Testis (tissue), 3 donors: ENCODE measurements around the gene SLC1A1. TPM values are rescaled to one million over a fixed set of nuclear protein-coding genes. Genes with fewer than 3 reads are reported as not detected.

Source experiments
- DNase-seq: peaks from one replicate; pipeline ENCODE4 v3.0.0-alpha.2; 2019
- H3K27ac ChIP-seq, 2 donors: fragments of 200-600 bp; sonication (generic); one replicate each; pipeline ENCODE4 v1.5.1; 2019
- H3K27me3 ChIP-seq: fragments of 200-600 bp; sonication (generic); one replicate; pipeline ENCODE4 v1.5.1; 2019
- H3K36me3 ChIP-seq: fragments of 200-600 bp; sonication (generic); one replicate; pipeline ENCODE4 v1.5.1; 2017; ENCODE audit warnings: low read depth; ENCODE audit errors: missing control alignments
- H3K4me1 ChIP-seq: fragments of 200-600 bp; sonication (generic); one replicate; pipeline ENCODE4 v1.5.1; 2019
- H3K4me3 ChIP-seq, 2 donors: fragments of 200-600 bp; sonication (generic); one replicate each; pipeline ENCODE4 v1.5.1; 2017 to 2019
- H3K9me3 ChIP-seq: fragments of 200-600 bp; sonication (generic); one replicate; pipeline ENCODE4 v1.5.1; 2017
- CTCF ChIP-seq, 3 experiments: fragments of 450-650 bp in 2 of 3; fragments of 200-600 bp in 1 of 3; sonication (generic) in 1 of 3; IDR thresholded peaks; one replicate each; pipeline ENCODE4 v1.5.1; 2016 to 2019; ENCODE audit warnings: antibody characterized with exemption in 3 of 3, mild to moderate bottlenecking in 2 of 3, moderate library complexity in 1 of 3
- POLR2A ChIP-seq: fragments of 450-650 bp; IDR thresholded peaks from one replicate; pipeline ENCODE4 v1.6.1; 2017; ENCODE audit warnings: antibody characterized with exemption, mild to moderate bottlenecking, moderate library complexity
- WGBS, 2 donors: methylation state at CpG; one replicate each; pipeline ENCODE4 v1.1.5; 2018; 5-methylcytosine and 5-hydroxymethylcytosine counted together
- intact Hi-C: fragments of 100-400 bp; cut with DNase I; formaldehyde crosslinking; loops from one replicate; pipeline ENCODE4 v1.15.1; 2023; ENCODE audit warnings: low total_unique reads
- polyA plus RNA-seq: library from polyadenylated mRNA; stranded (reverse); fragments of 350-450 nt; fragmentation: Illumina TruSeq; extraction: RNeasy Lipid Tissue Mini Kit (QIAGEN cat#74804); gene quantifications from one replicate; pipeline ENCODE4 v1.2.3, GENCODE V29; 2014; ENCODE audit warnings: low read depth, low replicate concordance; ENCODE audit not compliant: insufficient read depth
- total RNA-seq, 2 donors: library from RNA; depleted of rRNA; stranded (reverse); fragments of >200 nt; gene quantifications; one replicate each; pipeline ENCODE4 v1.2.3, GENCODE V29; 2016

SLC1A1 gene
- total and polyA plus RNA-seq, 3 donors from 2014 or later: 0.63 to 1.2 (median 1.1) TPM

- intact Hi-C loops: no loop called here
- WGBS, 2 donors: 80 to 96% methylated on average over 2 of the region's 2 CpGs
- no peak overlapping the region for H3K27ac ChIP-seq
These were observed 6.2 kb downstream of the SLC1A1 start for GRCh38 chr9:4496497-4496896.

GRCh38 chr9:4497395-4497794, 7.1 kb downstream of the SLC1A1 start:
- WGBS, 2 donors: 0 to 17% methylated on average over 1 of the region's 1 CpG
- DNase-seq: no peak
- H3K27ac ChIP-seq: no peak overlapping the region
- H3K27me3 ChIP-seq: no peaks in the 10 kb centered on the region
- TF ChIP-seq POLR2A: no peak
- TF ChIP-seq CTCF (IDR thresholded peaks at IDR 0.05): no peak
- intact Hi-C loops: no loop called here
- H3K36me3 ChIP-seq: no peaks in the 10 kb centered on the region
- no peaks in the 10 kb centered on the region for H3K9me3 ChIP-seq
- no peak overlapping the region for H3K4me3 ChIP-seq
- no peaks in the 10 kb centered on the region for H3K4me1 ChIP-seq

More at GRCh38 chr9:4496497-4496896, 6.2 kb downstream of the SLC1A1 start:
- Histone ChIP-seq H3K27me3 (no peaks in the 10 kb centered on the region), H3K4me1 (no peaks in the 10 kb centered on the region), H3K4me3 (no peak overlapping the region), H3K36me3 (no peaks in the 10 kb centered on the region), H3K9me3 (no peaks in the 10 kb centered on the region)
- TF ChIP-seq POLR2A (no peak), CTCF (IDR thresholded peaks at IDR 0.05) (no peak)
- no peak for DNase-seq

GRCh38 chr9:4497855-4498254, 7.6 kb downstream of the SLC1A1 start:
- no peaks in the 10 kb centered on the region for H3K27me3 ChIP-seq
- H3K27ac ChIP-seq: no peak overlapping the region
- H3K4me3 ChIP-seq: no peak overlapping the region
- 86 to 100% methylated on average over 1 of the region's 1 CpG for WGBS, 2 donors
- intact Hi-C loops: no loop called here
- no peak for DNase-seq
- H3K4me1 ChIP-seq: no peaks in the 10 kb centered on the region
- no peaks in the 10 kb centered on the region for H3K9me3 ChIP-seq
- TF ChIP-seq CTCF (IDR thresholded peaks at IDR 0.05): no peak
- TF ChIP-seq POLR2A: no peak
- no peaks in the 10 kb centered on the region for H3K36me3 ChIP-seq

- no peaks in the 10 kb centered on the region for H3K36me3 ChIP-seq
- DNase-seq: no peak
- TF ChIP-seq CTCF (IDR thresholded peaks at IDR 0.05): no peak
- no peaks in the 10 kb centered on the region for H3K27me3 ChIP-seq
- H3K4me3 ChIP-seq: no peak overlapping the region
- H3K27ac ChIP-seq: no peak overlapping the region
- 63 to 71% methylated on average over 7 of the region's 7 CpGs for WGBS, 2 donors
- intact Hi-C loops: no loop called here
- no peaks in the 10 kb centered on the region for H3K9me3 ChIP-seq
- H3K4me1 ChIP-seq: no peaks in the 10 kb centered on the region
These were observed 9.6 kb downstream of the SLC1A1 start for GRCh38 chr9:4499917-4500316.

GRCh38 chr9:4501147-4501507, 10.9 kb downstream of the SLC1A1 start:
- H3K4me3 ChIP-seq: no peak overlapping the region
- H3K9me3 ChIP-seq: no peaks in the 10 kb centered on the region
- intact Hi-C loops: no loop called here
- H3K27me3 ChIP-seq: no peaks in the 10 kb centered on the region
- no peak for TF ChIP-seq CTCF (IDR thresholded peaks at IDR 0.05)
- TF ChIP-seq POLR2A: no peak
- WGBS, 2 donors: 95 to 97% methylated on average over 5 of the region's 5 CpGs
- H3K4me1 ChIP-seq: no peaks in the 10 kb centered on the region
- H3K36me3 ChIP-seq: no peaks in the 10 kb centered on the region
- DNase-seq: no peak
- no peak overlapping the region for H3K27ac ChIP-seq
